ENCODE results near the gene KRTAP1-5.

DNA sequence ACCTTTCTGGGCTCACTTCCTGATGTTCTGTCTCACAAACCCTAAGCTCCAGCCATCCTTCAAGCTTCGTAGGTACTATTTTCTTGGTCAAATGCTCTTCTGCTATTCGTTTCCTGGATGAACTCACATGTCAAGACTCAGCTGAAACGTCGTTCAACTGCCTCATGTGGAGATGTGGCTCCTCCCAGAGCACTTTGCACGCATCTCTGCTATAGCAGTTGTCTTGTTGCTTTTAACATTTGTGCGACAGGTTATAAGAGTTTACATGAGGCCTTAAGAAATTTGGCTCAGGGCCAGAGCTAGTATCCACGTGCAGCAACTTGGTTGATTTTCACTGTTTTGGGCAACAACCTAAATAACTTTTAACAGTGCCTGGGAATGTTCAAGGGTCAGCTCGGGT lies 40.1 kb downstream of the KRTAP1-5 start:
- no peak for TF ChIP-seq CTCF (IDR thresholded peaks at IDR 0.05)
- TF ChIP-seq EZH2 (IDR thresholded peaks at IDR 0.05; ENCODE audit: borderline replicate concordance, insufficient read depth, low read depth, low read length, poor library complexity, severe bottlenecking), result no peak

Measured in B cell (primary cell).